Prostate gland (tissue), 2 donors: ENCODE data around the gene COG5. TPM values are rescaled to one million over a fixed set of nuclear protein-coding genes. Genes with fewer than 3 reads are reported as not detected.

Source experiments
- DNase-seq: peaks from one replicate; pipeline ENCODE4 v3.0.0-alpha.2; 2019; ENCODE audit warnings: low spot score
- H3K27ac ChIP-seq, 2 donors: fragments of 200-600 bp; sonication (generic); 2 replicates each; pipeline ENCODE4 v1.5.1; 2017 to 2019
- H3K27me3 ChIP-seq: fragments of 200-600 bp; sonication (generic); replicated peaks from 2 replicates; pipeline ENCODE4 v1.5.1; 2019; ENCODE audit not compliant: insufficient read depth
- H3K36me3 ChIP-seq, 2 donors: fragments of 200-600 bp; sonication (generic); 1 replicate in 1 of 2; 2 replicates in 1 of 2; pipeline versions ENCODE4 v1.5.1 to v1.8.1; 2017 to 2019
- H3K4me1 ChIP-seq: fragments of 200-600 bp; sonication (generic); replicated peaks from 2 replicates; pipeline ENCODE4 v1.5.1; 2019
- H3K4me3 ChIP-seq, 2 donors: fragments of 200-600 bp; sonication (generic); 2 replicates each; pipeline ENCODE4 v1.5.1; 2017 to 2019
- H3K9me3 ChIP-seq: fragments of 200-600 bp; sonication (generic); 2 replicates; pipeline ENCODE4 v1.5.1; 2017
- POLR2A ChIP-seq: fragments of 450-650 bp; IDR thresholded peaks from one replicate; pipeline ENCODE4 v1.6.1; 2016; ENCODE audit warnings: antibody characterized with exemption, mild to moderate bottlenecking
- POLR2AphosphoS5 ChIP-seq: sonication (generic); formaldehyde crosslinking; IDR thresholded peaks from one replicate; pipeline ENCODE4 v1.6.1; 2017; ENCODE audit warnings: antibody characterized with exemption
- WGBS: methylation state at CpG from one replicate; pipeline ENCODE4 v1.1.5; 2018; 5-methylcytosine and 5-hydroxymethylcytosine counted together
- intact Hi-C: fragments of 100-400 bp; cut with DNase I; formaldehyde crosslinking; loops from one replicate; pipeline ENCODE4 v1.14.2; 2022
- total RNA-seq, 2 donors: library from RNA; depleted of rRNA; stranded (reverse); fragments of >200 nt; gene quantifications; one replicate each; pipeline ENCODE4 v1.1.0, GENCODE V29; 2016
- TF ChIP-seq, protein P1 (sequence below), 4 experiments: fragments of 200-600 bp in 2 of 4; fragments of 450-650 bp in 2 of 4; sonication (generic) in 2 of 4; IDR thresholded peaks; 1 replicate in 3 of 4; 2 replicates in 1 of 4; pipeline ENCODE4 v1.5.1; 2016 to 2019; ENCODE audit warnings: antibody characterized with exemption in 4 of 4, mild to moderate bottlenecking in 2 of 4, moderate library complexity in 2 of 4

COG5 gene
- total RNA-seq, 2 donors from 2014 or later, result 35.1 to 86.4 TPM

DNA sequence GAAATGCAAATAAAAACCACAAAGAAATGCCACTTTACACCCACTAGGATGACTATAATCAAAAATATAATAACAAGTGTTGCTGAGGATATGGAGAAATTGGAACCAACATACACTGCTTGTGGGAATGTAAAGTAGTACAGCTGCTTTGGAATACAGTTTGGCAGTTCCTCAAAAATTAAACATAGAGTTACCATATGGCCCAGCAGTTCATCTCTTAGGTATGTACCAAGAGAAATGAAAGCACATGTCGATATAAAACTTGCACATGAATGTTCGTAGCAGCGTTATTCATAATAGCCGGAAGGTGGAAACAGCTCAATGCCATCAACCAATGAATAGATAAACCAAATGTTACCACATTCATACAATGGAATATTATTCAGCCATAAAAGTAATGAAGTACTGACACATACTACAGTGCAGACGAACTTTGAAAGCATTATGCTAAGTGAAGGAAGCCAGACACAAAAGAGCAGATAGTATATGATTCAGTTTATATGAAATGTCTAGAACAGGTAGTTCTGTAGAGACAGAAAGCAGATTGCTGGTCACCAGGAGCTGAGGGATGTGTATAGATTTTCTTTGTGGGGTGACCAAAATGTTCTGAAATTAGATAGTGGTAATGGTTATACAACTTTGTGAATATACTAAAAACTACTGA lies 28.8 kb upstream of the COG5 start:
- no peaks in the 10 kb centered on the region for H3K9me3 ChIP-seq
- H3K27me3 ChIP-seq, result no peaks in the 10 kb centered on the region
- no peak overlapping the region for H3K27ac ChIP-seq
- intact Hi-C loops, result no loop called here
- 95% methylated on average over 5 of the region's 5 CpGs for WGBS
- H3K36me3 ChIP-seq, result no peaks in the 10 kb centered on the region
- TF ChIP-seq, protein P1, sequence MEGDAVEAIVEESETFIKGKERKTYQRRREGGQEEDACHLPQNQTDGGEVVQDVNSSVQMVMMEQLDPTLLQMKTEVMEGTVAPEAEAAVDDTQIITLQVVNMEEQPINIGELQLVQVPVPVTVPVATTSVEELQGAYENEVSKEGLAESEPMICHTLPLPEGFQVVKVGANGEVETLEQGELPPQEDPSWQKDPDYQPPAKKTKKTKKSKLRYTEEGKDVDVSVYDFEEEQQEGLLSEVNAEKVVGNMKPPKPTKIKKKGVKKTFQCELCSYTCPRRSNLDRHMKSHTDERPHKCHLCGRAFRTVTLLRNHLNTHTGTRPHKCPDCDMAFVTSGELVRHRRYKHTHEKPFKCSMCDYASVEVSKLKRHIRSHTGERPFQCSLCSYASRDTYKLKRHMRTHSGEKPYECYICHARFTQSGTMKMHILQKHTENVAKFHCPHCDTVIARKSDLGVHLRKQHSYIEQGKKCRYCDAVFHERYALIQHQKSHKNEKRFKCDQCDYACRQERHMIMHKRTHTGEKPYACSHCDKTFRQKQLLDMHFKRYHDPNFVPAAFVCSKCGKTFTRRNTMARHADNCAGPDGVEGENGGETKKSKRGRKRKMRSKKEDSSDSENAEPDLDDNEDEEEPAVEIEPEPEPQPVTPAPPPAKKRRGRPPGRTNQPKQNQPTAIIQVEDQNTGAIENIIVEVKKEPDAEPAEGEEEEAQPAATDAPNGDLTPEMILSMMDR (IDR thresholded peaks at IDR 0.05), result no peak
- TF ChIP-seq POLR2AphosphoS5 (no peak), POLR2A (no peak)
- no peak overlapping the region for H3K4me3 ChIP-seq
- DNase-seq, result no peak
- peaks cover 8% of the 10 kb centered on the region for H3K4me1 ChIP-seq

DNA sequence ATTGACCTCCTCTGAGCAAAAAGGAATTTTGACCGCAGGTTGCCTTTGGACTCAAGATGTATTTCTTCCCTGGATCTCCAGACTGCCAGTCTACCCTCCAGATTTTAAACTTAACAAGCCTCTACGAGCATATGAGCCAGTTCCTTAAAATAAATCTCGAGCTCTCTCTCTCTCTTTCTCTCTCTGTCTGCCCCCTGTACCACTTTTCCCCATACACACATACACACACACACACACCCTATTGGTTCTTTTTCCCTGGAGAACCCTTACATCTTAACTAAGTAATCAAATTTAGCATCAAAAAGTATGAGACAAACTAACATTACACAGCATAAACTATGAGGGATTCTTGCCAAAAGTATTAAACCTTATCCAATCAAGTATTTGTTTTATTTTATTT lies 27.7 kb upstream of the COG5 start:
- Histone ChIP-seq H3K27me3 (no peaks in the 10 kb centered on the region), H3K4me3 (no peak overlapping the region), H3K9me3 (no peaks in the 10 kb centered on the region), H3K36me3 (no peaks in the 10 kb centered on the region), H3K4me1 (peaks cover 3% of the 10 kb centered on the region), H3K27ac (no peak overlapping the region)
- TF ChIP-seq POLR2A (no peak), POLR2AphosphoS5 (no peak)
- TF ChIP-seq, protein P1 (IDR thresholded peaks at IDR 0.05), result no peak
- 62% methylated on average over 3 of the region's 3 CpGs for WGBS
- DNase-seq, result no peak
- intact Hi-C loops, result no loop called here

DNA sequence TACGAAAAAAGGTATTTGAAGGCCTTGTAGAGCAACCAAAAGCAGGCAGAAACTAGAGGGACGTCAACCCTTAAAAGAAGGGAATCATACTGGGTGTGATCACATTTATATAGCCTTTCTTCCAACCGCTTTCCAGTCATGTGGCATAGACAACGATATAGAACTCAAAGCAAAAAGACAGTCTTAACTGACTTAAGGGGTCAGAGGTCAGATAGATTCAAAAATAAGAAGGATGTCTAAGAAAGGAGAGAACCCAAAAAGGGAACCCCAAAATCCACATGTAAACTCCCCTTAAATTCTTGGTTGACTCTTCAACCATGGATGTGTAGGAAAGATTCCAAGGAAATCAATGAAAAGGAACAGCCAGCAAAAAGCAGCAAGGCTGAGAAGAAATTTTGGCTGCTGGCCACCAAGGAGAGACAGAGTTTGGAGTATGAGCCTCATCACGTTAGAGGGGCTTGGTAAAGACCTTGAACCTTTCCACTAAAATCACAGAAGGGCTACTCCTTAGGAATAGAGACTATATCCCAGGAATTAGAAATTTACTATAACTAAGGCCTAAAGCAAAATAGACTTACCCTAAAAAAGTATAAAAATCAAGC lies 24.9 kb upstream of the COG5 start:
- 87% methylated on average over 5 of the region's 5 CpGs for WGBS

DNA sequence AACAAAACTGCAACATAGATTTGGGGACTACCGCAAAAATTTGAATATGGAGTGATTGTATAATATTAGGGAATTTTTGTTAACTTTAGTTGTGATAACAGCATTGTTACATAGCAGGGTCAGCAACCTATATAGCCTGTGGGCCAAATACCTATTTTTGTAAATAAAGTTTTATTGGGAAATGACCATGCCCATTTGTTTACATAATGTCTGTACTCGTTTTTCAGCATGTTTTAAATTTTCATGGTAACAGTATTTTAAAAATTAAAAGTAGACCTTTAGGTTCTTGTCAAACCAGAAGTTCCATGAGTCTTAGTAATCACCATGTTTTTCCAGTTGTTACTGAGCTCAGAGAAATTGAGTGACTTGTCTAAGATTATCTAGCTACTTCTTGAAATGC lies 21.0 kb upstream of the COG5 start:
- 70% methylated on average over 2 of the region's 2 CpGs for WGBS
- H3K4me3 ChIP-seq, result no peak overlapping the region
- no peak overlapping the region for H3K27ac ChIP-seq
- TF ChIP-seq, protein P1 (IDR thresholded peaks at IDR 0.05), result no peak
- TF ChIP-seq POLR2A, result no peak
- no peak for TF ChIP-seq POLR2AphosphoS5
- no peaks in the 10 kb centered on the region for H3K36me3 ChIP-seq
- no peaks in the 10 kb centered on the region for H3K9me3 ChIP-seq
- no peak for DNase-seq
- H3K27me3 ChIP-seq, result no peaks in the 10 kb centered on the region
- no peaks in the 10 kb centered on the region for H3K4me1 ChIP-seq
- intact Hi-C loops, result no loop called here

More for the DNA sequence above, 24.9 kb upstream of the COG5 start:
- no peaks in the 10 kb centered on the region for H3K36me3 ChIP-seq
- no peaks in the 10 kb centered on the region for H3K4me1 ChIP-seq
- no peak overlapping the region for H3K4me3 ChIP-seq
- H3K9me3 ChIP-seq, result no peaks in the 10 kb centered on the region
- intact Hi-C loops, result no loop called here
- H3K27me3 ChIP-seq, result no peaks in the 10 kb centered on the region
- TF ChIP-seq POLR2A (no peak), POLR2AphosphoS5 (no peak)
- TF ChIP-seq, protein P1 (IDR thresholded peaks at IDR 0.05), result no peak
- no peak for DNase-seq
- H3K27ac ChIP-seq, result no peak overlapping the region

DNA sequence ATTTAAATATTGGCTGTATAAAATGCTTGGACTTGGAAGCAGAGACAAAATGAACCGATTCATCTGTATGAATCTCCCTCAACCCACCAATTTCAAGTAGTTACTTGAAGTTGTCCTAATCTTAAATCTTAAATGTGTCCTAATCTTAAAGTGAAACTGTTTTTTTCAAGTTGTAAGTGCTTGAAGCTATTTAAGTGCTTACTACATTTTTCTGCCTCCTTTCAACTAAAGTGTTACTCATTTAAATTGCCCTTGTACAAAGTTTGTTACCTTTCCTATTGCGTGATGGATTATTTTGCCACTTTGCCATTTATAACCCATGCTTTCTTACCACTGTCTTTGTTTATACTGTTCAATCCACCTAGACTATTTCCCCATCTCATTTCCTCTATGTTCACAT lies 19.2 kb upstream of the COG5 start:
- Histone ChIP-seq H3K36me3 (no peaks in the 10 kb centered on the region), H3K4me3 (no peak overlapping the region), H3K4me1 (no peaks in the 10 kb centered on the region), H3K9me3 (no peaks in the 10 kb centered on the region), H3K27me3 (no peaks in the 10 kb centered on the region), H3K27ac (no peak overlapping the region)
- DNase-seq, result no peak
- TF ChIP-seq, protein P1 (IDR thresholded peaks at IDR 0.05), result no peak
- TF ChIP-seq POLR2A, result no peak
- no peak for TF ChIP-seq POLR2AphosphoS5
- intact Hi-C loops, result no loop called here
- 72% methylated on average over 2 of the region's 2 CpGs for WGBS
